Hematopoietic multipotent progenitor cell treated with erythropoietin and hydrocortisone succinate and interleukin-3 and kit ligand, for 15 days (in vitro differentiated cells): ENCODE data around the gene CGB8.
"Not testable (repeated sequence)": the region's sequence is repeated elsewhere in the genome, so short reads cannot be mapped to it uniquely, and the experiment has no call there.

Source experiments
- DNase-seq: peaks from one replicate; pipeline ENCODE4 v3.0.0-alpha.2; 2015; ENCODE audit warnings: low spot score

The CGB8 gene

DNA sequence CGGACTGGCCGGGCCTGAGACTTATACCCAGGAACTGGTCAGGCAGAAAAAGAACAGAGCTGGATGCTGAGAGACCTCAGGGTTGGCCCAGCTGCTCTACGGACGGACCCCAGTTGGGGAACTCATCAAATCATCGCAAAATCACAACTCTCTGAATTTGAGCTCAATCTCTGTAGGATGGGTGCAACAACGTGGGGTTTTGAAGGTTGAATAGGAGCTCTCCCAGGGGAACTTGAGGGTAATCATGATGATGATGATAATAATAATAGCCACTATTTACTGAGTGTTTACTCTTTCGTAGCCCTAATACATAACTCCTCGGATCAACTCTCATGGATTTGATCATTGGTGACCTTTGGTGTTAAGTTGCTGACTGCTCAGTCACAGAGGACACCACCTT lies 18.6 kb downstream of the CGB8 start:
- not testable (repeated sequence) for DNase-seq

DNA sequence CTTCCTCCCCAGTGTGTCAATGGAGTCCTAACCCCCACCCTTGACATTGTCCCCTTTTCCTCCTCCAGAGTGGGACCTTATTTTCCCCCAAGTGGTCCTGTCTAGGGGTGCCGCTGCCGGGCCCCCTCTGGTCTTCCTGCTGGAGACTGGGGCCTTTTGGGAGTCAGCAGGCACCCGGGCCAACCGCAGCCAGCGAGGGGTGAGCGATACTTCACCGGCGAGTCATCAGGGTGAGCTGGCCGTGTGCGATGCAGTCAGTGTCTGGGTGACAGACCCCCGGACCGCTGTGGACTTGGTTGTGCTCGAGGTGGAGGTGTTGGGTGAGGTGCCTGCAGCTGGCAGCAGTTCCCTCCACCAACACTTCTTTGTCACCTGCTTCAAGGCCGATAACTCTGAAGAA lies 19.2 kb downstream of the CGB8 start:
- DNase-seq = not testable (repeated sequence)

DNA sequence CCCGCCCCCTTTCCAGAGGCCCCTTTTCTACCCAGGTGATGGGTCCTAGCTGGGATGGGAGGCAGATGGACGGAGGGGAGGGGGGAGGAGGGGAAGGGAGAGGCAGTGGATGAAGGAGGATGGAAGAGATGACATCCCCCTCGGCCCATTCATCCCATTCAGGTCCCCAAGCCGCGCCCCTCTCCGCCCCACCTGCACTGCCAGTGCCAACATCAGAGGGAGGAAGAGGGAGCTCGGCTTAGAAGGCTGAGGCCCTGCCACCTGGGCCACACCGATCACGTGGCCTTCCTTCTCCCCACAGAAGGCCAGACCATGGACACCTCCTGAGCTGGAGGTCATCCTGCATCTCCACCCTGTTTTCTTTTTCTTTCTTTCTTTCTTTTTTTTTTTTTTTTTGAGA lies 20.2 kb downstream of the CGB8 start:
- DNase-seq = not testable (repeated sequence)

DNA sequence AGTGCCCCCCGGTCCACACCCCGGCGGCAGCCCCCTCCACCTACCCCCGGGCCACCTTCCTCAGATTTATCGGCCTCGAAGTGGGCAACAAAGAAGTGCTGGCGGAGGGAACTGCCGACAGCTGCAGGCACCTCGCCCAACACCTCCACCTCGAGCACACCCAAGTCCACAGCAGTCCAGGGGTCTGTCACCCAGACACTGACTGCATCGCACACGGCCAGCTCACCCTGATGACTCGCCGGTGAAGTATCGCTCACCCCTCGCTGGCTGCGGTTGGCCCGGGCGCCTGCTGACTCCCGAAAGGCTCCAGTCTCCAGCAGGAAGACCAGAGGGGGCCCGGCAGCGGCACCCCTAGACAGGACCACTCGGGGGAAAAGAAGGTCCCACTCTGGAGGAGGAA lies 23.3 kb downstream of the CGB8 start:
- DNase-seq = not testable (repeated sequence)

DNA sequence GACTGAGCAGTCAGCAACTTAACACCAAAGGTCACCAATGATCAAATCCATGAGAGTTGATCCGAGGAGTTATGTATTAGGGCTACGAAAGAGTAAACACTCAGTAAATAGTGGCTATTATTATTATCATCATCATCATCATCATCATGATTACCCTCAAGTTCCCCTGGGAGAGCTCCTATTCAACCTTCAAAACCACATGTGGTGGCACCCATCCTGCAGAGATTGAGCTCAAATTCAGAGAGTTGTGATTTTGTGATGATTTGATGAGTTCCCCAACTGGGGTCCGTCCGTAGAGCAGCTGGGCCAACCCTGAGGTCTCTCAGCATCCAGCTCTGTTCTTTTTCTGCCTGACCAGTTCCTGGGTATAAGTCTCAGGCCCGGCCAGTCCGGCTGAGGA lies 23.8 kb downstream of the CGB8 start:
- DNase-seq = not testable (repeated sequence)

DNA sequence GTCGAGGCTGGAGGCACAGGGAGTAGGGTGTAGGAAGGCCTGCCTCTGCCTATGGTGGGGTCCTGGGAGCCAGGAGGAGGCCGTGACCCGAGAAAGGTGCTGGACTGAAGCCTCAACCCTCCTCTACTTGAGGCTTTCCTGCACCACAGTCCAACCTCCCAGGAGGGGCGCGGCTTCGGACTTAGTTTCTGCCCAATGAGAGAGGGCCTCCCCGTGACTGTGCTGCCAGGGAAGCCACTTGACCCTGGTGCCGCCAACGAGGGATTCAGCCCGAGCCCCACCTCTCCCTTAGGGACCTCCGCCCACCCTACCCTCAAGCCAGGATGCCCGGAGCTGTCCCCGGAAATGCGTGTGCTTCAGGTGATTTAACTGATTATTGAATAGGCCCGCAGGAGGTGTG lies 24.7 kb downstream of the CGB8 start, which contains the start of gene CGB3:
TSS of gene CGB3 (minus strand) at position 101 of the 400 bp plus-strand sequence. CDS start 362 bp downstream, outside the sequence.
- not testable (repeated sequence) for DNase-seq

DNA sequence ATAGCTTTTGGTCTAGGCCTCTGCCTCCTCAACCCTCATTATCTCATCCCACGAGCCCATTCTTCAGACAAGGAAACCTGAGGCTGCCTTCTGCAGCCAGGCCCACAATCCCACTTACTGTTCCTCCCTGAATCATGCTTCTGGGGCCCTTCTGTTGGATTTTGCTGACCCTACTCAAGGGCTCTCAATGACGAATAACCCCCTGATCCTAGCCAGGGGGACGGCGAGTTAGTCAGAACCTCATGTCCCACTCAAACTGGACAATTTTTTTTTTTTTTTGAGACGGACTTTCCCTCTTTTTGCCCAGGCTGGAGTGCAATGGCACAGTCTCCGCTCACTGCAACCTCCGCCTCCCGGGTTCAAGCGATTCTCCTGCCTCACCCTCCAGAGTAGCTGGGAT lies 26.8 kb downstream of the CGB8 start:
- no peak for DNase-seq

DNA sequence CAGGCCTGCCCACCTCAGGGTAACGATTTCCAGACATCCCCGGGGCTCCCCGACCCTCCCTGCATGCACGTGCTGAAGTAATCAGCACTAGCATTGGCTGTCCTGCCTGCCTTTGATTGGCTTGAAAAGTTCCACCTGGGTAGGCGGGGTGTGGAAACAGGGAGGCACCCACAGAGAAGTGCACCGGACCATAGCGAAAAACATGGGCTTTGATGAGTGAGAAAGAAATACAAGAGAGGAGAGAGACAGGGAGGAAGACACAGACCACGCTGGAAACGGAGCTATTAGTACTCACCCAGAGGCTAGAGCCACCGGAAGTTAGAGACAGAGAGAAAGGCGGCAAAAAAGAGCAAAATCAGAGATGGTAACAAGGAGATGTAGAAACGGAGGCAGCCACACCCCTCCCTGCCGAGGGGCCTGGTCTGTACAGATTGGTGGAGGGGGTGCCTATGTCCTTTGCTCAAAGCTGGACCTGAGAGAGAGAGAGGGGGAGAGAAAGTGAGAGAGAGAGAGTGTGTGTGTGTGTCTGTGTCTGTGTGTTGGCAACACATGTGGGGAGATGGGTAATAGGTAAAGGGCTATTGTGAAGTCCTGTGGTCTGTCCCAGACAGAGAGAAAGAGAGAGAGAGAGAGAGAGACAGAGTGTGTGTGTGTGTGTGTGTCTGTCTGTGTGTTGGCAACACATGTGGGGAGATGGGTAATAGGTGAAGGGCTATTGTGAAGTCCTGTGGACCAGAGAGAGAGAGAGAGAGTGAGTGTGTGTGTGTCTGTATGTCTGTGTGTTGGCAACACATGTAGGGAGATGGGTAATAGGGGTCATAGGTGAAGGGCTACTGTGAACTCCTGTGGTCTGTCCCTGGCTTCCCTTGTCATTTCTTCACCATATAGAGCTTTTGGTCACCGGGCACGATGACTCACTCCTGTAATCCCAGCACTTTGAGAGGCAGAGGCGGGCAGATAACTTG lies 27.7 kb downstream of the CGB8 start:
- no peak for DNase-seq

DNA sequence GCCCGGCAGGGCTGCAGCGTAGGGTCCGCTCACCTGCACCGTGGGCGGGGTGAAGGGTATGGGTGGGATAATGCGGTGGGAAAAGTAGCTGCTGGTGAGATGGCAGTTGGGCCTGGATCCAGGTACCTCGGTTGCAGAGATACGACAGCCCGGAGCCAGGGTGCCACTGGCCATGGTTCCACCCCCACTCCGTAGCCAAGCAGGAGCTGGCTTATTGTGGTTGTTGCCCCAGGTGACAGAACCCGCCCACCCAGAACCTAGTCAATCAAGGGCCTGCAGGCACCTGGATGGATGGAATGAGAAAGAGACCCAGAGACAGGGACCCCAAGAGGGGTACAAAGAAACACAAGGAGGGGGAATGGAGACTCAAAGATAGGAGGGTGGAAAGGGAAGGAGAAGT lies 28.6 kb downstream of the CGB8 start:
- no peak for DNase-seq

DNA sequence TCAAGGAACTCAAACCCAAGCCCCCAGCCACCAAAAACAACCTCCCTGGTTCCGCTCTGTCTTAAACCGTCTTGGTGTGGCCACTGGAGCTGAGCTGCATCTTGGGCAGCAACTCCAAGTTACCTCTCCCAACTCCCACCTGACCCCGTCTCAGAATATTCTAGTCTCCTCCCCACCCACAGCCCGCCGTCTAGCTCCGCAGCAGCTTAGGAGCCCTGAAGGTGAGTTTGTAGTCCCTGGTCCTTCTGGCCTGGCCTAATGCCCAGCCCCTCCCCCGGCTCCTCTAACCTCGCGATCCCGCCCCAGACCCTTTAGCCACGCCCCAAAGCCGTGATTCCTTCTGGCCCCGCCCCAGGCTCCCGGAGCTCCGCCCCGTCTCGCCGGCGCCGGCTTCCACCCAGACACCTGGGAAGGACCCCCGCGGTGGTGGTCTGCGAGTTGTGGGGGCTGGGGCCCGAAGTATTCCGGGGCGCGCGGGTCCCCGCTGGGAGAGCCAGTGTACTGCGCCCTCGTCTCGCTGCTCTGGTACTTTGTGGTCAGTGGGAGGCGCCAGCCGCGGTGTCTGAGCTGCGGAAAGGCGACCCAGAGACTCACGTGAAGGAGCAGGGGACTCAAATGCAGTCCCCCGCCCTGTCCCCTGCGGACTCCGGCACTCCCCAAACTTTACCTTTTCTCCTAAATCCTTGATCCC lies 29.5 kb downstream of the CGB8 start:
- DNase-seq = no peak

DNA sequence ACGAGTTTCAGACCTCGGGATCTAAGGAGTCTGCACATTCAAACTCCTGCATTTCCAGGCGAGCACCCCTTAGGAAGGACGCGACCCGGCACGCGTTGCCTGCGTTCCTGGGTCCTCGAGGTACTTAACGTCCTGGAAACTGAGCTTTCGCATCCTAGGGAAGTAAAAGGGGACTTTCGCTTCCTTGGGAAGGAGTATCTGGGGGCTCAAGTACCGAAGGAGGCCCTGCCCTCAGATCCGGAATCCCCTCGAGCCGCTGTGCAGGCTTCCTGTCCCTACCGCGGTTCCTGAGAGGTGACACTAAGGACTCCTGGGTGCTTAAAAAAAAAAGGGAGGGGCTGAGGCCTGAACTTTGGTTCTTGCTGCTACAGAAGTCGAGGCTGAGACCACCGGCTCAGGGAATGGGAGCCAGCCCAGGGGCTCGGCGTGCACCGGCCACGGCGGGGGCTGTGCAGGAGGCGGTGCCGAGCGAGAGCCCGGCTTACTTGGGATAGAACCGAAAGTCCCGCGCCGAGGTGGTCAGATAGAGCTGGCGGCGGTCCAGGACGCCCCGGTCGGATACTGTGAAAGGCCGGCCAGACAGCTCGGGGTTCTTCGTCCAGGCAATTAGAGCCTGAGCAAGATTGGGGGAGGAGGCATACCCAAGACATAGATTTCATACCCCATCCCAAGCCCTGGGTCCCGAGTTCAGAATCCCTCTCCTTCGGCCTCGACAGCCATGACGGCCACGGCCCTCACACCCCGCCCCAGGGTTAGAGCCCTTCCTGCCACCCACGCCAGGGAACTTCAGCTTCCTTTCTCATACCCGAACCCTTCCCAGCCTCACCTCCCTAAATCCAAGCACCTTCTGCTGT lies 30.3 kb downstream of the CGB8 start:
- DNase-seq = not testable (repeated sequence)

DNA sequence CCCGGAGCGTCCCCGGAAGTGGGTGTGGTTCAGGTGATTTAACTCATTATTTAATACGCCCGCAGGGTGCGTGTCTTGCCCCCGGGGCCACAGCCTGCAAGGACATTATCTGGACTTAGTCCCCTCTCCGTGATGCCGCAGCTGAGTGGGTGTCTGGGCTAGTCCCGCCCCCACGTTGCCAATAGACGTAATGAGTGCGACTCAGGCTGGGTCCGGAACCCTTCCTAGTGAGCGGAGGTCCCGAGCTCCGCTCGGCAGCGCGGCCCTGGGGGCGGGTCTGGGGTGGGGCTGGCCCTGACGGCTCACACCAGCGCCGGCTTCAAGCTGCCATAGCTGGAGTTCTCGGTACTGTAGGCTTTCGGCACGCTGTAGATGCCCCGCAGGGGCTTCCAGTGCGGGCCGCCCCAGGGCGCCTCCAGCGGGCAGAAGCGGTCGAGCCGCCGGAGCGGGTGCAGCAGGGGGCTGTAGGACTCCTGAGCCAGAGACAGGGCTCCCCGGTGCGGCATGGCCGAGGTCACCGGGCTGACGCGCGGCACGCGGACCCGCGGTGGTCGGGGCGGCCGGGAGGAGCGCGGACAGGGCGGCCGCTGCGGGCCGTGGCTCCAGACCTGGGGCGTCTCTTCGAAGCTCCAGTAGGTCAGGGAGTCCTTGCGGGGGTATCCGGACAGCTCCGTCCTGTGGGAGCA lies 31.1 kb downstream of the CGB8 start:
- DNase-seq = peak; percentile 13

DNA sequence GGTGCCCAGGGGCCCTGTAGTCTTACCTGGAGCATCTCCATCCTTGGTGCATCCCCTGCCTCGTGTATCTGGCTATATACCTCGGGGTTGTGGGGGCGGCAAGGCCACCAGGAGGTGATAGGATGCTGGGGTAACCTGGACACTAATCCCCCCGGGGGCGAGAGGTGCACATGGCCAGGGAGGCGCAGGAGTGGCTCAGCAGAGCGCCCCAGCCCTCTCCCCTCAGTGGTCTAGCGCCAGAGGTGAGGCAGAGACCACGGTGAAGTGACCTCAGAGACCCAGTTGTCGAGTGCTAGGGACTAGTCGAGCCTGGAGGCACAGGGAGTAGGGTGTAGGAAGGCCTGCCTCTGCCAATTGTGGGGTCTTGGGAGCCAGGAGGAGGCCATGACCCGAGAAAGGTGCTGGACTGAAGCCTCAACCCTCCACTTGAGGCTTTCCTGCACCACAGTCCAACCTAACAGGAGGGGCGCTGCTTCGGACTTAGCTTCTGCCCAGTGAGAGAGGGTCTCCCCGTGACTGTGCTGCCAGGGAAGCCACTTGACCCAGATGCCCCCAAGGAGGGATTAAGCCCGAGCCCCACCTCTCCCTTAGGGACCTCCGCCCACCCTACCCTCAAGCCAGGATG lies 31.8 kb downstream of the CGB8 start, which contains the start of gene LHB:
TSS of gene LHB (minus strand) at position 51 of the 625 bp plus-strand sequence. CDS start at position 41, 10 bp downstream.
- no peak for DNase-seq

DNA sequence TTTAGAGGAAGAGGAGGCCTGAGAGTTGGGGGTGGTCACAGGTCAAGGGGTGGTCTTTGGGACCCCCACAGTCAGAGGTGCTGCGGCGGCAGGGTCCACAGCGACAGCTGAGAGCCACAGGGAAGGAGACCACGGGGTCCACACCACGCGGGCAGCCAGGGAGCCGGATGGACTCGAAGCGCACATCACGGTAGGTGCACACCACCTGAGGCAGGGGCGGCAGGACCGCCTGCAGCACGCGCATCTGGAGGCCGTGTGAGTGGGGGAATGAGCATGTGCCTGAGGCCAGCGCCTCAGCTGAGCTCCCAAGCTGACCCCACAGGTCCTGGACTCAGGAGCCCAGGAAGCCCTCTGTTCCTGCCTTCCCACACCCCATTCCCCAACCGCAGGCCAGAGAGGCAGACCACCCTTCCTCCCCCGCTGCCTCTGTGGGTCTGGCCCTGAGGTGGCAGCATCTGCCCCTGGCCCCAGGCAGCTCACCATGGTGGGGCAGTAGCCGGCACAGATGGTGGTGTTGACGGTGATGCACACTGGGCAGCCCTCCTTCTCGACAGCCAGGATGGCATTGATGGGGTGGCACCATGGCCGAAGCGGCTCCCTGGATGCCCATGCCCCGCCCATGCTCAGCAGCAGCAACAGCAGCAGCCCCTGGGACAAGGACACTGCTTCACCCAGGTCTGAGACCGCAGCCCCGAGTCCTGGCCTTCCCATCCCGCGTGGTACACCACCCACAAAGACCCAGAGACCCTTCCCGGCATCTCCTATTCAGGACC lies 32.7 kb downstream of the CGB8 start:
- no peak for DNase-seq

DNA sequence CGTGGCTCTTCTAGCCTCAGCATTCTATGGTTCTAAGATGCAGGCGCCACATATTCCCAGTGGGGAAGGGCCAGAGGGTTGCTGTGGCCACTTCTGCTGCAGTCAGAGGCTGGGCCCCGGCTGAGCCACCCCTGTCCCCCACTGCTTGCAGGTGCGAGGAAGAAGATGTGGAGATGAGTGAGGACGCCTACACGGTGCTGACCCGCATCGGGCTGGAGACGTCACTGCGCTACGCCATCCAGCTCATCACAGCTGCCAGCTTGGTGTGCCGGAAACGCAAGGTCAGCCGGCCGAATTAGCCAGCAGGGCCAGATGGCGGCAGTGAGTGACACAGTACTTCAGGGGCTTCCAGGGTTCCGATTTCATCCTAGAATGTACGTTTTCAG lies 34.0 kb downstream of the CGB8 start:
- DNase-seq = no peak

DNA sequence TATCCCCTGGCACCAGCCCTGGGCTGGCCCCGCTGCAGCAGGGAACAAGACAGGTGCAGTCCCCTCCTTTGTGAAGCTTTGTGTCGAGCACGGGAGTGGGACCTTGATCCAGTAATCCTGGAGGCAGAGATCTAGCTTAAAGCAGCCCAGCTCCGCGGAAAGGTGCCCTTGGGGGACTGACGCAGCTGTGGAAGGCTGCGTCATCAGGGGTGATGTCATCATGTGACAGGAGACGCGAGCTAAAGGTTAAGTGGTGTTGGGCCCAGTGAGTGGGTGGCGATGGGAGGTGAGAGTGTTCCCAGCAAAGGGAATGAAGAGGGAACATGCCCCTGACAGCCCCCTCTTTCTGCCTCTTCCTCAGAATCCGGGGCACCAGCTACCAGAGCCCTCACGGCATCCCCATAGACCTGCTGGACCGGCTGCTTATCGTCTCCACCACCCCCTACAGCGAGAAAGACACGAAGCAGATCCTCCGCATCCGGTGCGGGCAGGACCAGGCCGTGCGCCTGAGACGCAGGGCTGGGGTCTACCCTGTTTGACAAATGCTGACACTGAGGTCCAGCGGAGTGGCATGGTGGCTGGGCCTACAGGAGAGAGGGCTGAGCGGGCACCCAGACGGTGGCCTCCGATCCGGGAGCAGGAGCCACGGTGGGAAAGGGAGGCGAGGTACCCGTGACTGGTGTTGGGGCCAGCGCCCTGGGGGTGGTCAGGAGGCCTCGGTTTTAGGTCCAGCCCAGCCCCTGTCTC lies 34.6 kb downstream of the CGB8 start:
- no peak for DNase-seq

DNA sequence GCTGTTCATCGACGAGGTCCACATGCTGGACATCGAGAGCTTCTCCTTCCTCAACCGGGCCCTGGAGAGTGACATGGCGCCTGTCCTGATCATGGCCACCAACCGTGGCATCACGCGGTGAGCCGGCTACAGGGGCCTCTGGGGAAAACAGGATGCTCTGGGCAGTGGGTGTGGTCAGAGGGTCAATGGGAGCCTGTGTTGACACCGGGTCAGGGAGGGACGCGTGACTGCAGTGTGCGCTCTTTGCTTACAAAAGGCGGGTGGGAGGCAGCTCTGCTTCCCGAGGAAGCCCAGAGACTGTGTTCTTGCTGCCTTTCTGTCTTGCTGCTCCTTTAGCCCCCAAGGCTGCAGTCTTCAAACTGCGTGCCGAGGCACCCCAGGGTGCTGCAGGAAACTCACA lies 37.7 kb downstream of the CGB8 start:
- DNase-seq = no peak

DNA sequence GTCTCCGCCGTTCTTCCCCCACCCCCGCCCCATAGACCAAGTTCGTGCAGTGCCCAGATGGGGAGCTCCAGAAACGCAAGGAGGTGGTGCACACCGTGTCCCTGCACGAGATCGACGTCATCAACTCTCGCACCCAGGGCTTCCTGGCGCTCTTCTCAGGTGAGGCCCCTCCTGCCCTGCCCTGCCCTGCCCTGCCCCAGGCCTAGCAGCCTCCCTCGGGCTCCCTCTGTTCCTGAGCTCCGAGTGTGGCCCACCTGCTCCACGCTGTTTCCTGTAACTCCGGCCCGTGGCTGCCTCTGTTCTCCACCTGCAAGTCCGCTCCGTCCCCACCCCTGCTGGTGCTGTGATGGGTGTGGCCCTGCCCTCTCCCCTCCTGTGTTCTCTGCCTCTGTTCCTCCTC lies 38.5 kb downstream of the CGB8 start:
- DNase-seq = no peak

DNA sequence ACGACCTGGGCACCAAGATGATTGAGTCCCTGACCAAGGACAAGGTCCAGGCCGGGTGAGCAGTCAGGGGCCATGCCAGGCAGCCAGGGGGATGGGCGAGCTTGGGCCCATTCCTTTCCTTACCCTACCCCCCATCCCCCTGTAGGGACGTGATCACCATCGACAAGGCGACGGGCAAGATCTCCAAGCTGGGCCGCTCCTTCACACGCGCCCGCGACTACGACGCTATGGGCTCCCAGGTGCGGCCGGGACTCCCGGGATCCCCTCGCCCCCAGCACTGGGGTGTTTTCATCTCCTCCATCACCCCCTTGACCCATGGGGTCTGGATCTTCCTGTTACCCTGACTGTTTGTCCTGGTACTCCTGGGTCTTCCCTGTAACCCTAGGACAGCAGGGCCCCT lies 39.1 kb downstream of the CGB8 start:
- DNase-seq = no peak

DNA sequence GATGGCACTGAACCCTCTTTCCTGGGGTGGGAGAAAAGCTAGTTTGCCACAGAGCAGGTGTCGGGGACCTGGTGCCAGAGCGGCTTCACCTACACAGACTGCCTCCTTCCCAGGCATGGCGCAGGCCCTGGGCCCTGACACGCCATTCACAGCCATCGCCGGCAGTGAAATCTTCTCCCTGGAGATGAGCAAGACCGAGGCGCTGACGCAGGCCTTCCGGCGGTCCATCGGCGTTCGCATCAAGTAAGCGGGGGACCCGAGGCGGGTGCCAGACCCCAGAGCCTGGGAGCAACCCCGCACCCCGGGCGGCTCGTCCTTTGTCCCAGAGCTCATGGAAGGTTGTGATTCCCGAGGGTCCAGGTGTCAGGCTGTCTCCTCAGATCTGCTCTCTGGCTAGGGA lies 42.0 kb downstream of the CGB8 start:
- no peak for DNase-seq
